Lung (tissue), 12 donors: ENCODE data around the gene OTUD6A. TPM values are rescaled to one million over a fixed set of nuclear protein-coding genes. Genes with fewer than 3 reads are reported as not detected.

ENCODE experiments used
- ATAC-seq: fragments of 200-7000 bp; cut with Tn5 transposase; one replicate; pipeline ENCODE4 v1.9.1; 2020; ENCODE audit warnings: moderate number of reproducible peaks; ENCODE audit not compliant: insufficient read depth, low FRiP score
- DNase-seq, 3 donors: peaks; one replicate each; pipeline ENCODE4 v3.0.0-alpha.2; 2013 to 2017
- H3K27ac ChIP-seq, 2 donors: one replicate each; pipeline ENCODE4 v1.5.1; 2013; ENCODE audit warnings: mild to moderate bottlenecking in 2 of 2, moderate library complexity in 2 of 2, control low read depth in 1 of 2, inconsistent platforms in 1 of 2, low read depth in 1 of 2, low read length in 1 of 2
- H3K27me3 ChIP-seq, 3 donors: one replicate each; pipeline ENCODE4 v1.5.1; 2013; ENCODE audit warnings: low read length in 2 of 3; ENCODE audit not compliant: control insufficient read depth in 3 of 3, insufficient read depth in 3 of 3
- H3K36me3 ChIP-seq, 4 donors: one replicate each; pipeline ENCODE4 v1.5.1; 2013; ENCODE audit warnings: low read length in 4 of 4, mild to moderate bottlenecking in 1 of 4, moderate library complexity in 1 of 4; ENCODE audit not compliant: control insufficient read depth in 4 of 4, insufficient read depth in 4 of 4
- H3K4me1 ChIP-seq, 5 donors: one replicate each; pipeline ENCODE4 v1.5.1; 2013; ENCODE audit warnings: low read length in 5 of 5, mild to moderate bottlenecking in 2 of 5, moderate library complexity in 1 of 5; ENCODE audit not compliant: control insufficient read depth in 5 of 5, insufficient read depth in 5 of 5
- H3K4me3 ChIP-seq: one replicate; pipeline ENCODE4 v1.5.1; 2013; ENCODE audit warnings: mild to moderate bottlenecking, control low read depth, moderate library complexity
- H3K9ac ChIP-seq, 2 donors: one replicate each; pipeline ENCODE4 v1.5.1; 2013; ENCODE audit warnings: low read length in 2 of 2, control low read depth in 1 of 2; ENCODE audit not compliant: insufficient read depth in 1 of 2
- H3K9me3 ChIP-seq, 4 donors: one replicate each; pipeline ENCODE4 v1.5.1; 2013; ENCODE audit warnings: low read length in 3 of 4, mild to moderate bottlenecking in 1 of 4, moderate library complexity in 1 of 4; ENCODE audit not compliant: control insufficient read depth in 4 of 4, insufficient read depth in 3 of 4
- WGBS, 2 donors: extraction: QIAGEN DNeasy Blood & Tissue Kit; methylation state at CpG; one replicate each; pipeline ENCODE4 v1.1.7; 2013; 5-methylcytosine and 5-hydroxymethylcytosine counted together
- polyA plus RNA-seq, 2 donors: library from polyadenylated mRNA; stranded (reverse); fragments of 200-250 nt; gene quantifications; one replicate each; pipeline ENCODE4 v1.2.1, GENCODE V29; 2013
- total RNA-seq, 2 donors: library from RNA; depleted of rRNA in 1 of 2; stranded (reverse); fragments of >200 nt in 1 of 2; gene quantifications; one replicate each; pipeline ENCODE4 v1.2.1, GENCODE V29; 2014 to 2021
- TF ChIP-seq, protein P1 (sequence below): IDR thresholded peaks from 2 replicates; pipeline ENCODE4 v1.5.1; 2012; ENCODE audit warnings: mild to moderate bottlenecking; ENCODE audit errors: control extremely low read depth, extremely low read depth
- donor health status: control.
- donor health status: control.
- donor health status: Bipolar disorder and iron deficiency.
- donor health status: healthy.
- donor health status: DM: yes; HTN: yes; CAD: no.

The OTUD6A gene
- total and polyA plus RNA-seq, 4 donors, result not detected

DNA sequence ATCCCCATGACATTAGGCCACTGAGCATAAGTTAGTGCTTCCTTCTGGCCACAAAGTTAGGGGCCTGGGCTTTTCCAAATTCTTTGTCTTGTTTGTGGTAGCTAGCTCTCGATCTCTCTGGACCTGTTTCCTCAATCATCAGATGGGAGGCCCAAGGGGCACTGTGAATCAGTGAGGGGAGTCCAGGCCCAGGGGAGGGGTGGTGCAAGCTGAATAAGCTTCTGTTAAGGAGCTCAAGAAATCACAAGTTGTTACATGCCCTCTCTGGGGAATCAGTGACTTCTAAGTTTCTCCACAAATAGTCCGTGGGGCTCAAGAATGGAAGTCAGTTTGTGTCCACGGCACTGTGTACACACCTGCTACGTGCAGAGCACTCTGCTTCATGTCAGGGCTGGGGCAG, 27.6 kb upstream of the OTUD6A start:
- H3K27me3 ChIP-seq, result peaks cover 0 to 3% (median 2%) of the 10 kb centered on the region in 3 donors
- DNase-seq, result no peak
- WGBS, 2 donors, result 65 to 90% methylated on average over 4 of the region's 4 CpGs
- TF ChIP-seq, protein P1, sequence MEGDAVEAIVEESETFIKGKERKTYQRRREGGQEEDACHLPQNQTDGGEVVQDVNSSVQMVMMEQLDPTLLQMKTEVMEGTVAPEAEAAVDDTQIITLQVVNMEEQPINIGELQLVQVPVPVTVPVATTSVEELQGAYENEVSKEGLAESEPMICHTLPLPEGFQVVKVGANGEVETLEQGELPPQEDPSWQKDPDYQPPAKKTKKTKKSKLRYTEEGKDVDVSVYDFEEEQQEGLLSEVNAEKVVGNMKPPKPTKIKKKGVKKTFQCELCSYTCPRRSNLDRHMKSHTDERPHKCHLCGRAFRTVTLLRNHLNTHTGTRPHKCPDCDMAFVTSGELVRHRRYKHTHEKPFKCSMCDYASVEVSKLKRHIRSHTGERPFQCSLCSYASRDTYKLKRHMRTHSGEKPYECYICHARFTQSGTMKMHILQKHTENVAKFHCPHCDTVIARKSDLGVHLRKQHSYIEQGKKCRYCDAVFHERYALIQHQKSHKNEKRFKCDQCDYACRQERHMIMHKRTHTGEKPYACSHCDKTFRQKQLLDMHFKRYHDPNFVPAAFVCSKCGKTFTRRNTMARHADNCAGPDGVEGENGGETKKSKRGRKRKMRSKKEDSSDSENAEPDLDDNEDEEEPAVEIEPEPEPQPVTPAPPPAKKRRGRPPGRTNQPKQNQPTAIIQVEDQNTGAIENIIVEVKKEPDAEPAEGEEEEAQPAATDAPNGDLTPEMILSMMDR, result no peak
- H3K27ac ChIP-seq, result no peak overlapping the region
- ATAC-seq, result no peak
- peaks cover 0 to 2% (median 0%) of the 10 kb centered on the region in 5 donors for H3K4me1 ChIP-seq
- peaks cover 0 to 9% (median 0%) of the 10 kb centered on the region in 4 donors for H3K9me3 ChIP-seq
- no peak overlapping the region for H3K9ac ChIP-seq
- H3K4me3 ChIP-seq, result no peak overlapping the region
- H3K36me3 ChIP-seq, result no peaks in the 10 kb centered on the region

DNA sequence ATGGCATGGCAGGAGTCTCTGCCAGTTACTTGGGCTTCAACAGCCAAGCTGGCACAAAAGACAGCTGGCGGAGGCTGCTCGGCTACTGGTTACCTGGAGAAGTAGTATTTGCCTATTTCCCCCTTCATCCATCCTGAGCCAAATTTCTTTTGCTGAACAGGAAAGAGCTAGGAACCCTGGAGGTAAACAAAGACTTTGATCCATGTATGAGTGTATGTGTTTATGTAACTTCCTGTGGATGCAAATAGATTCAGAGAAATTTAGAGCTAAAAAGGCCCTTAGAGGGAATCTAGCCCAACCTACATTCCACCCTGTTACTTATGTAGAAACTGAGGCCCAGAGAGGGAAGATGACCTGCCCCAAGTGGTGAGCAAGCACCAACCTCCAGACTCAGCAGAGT, 23.7 kb upstream of the OTUD6A start:
- no peak overlapping the region for H3K27ac ChIP-seq

DNA sequence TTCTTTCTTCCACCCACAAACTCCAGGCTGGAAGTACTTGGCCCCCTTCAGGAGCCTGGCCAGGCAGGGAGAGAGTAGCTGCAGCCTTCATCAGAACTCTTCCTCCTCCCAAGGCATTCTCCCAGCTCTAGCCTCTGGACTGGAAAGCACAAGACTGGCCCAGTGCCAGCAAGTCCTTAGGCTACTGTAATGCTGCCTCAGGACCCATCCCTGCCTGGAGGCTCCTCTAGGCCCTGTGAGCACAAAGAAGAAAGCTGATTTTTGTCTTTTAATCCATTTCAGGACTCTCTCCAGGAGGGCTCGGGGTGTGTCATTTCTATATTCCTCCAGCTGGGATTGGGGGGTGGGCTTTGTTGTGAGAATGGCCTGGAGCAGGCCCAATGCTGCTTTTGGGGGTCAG, 23.3 kb upstream of the OTUD6A start:
- H3K36me3 ChIP-seq, result no peaks in the 10 kb centered on the region
- peaks cover 0 to 3% (median 3%) of the 10 kb centered on the region in 3 donors for H3K27me3 ChIP-seq
- peaks cover 0 to 9% (median 0%) of the 10 kb centered on the region in 4 donors for H3K9me3 ChIP-seq
- TF ChIP-seq, protein P1, result no peak
- no peak for ATAC-seq
- DNase-seq, result peak in 1 of 3 donors; percentile 9
- H3K9ac ChIP-seq, result no peak overlapping the region
- peaks cover 0 to 3% (median 0%) of the 10 kb centered on the region in 5 donors for H3K4me1 ChIP-seq
- 75 to 100% methylated on average over 1 of the region's 1 CpG for WGBS, 2 donors
- no peak overlapping the region for H3K27ac ChIP-seq
- no peak overlapping the region for H3K4me3 ChIP-seq

More for the DNA sequence above, 23.7 kb upstream of the OTUD6A start:
- Histone ChIP-seq H3K4me3 (no peak overlapping the region), H3K9me3 (peaks cover 0 to 9% (median 0%) of the 10 kb centered on the region in 4 donors), H3K27me3 (peaks cover 0 to 3% (median 3%) of the 10 kb centered on the region in 3 donors), H3K36me3 (no peaks in the 10 kb centered on the region), H3K4me1 (peaks cover 0 to 3% (median 0%) of the 10 kb centered on the region in 5 donors), H3K9ac (no peak overlapping the region)
- DNase-seq (no peak), ATAC-seq (no peak)
- 75 to 86% methylated on average over 2 of the region's 2 CpGs for WGBS, 2 donors
- TF ChIP-seq, protein P1, result no peak

DNA sequence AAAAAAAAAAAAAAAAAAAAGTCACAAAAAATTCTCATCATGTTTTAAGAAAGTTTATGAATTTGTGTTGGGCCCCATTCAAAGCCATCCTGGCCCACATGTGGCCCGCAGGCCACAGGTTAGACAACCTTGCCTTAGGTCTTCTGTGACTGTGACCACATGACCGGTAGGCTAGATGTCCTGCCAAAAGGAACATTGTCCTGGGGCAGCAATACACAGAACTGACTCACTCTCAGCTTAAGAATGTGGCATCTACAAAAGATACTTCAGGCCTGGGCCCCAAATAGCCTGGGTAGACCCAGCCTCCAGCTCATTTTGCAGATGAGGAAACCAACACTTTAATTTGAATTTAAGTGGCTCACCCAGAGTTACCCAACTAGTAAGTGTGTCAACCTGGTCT, 22.5 kb upstream of the OTUD6A start:
- DNase-seq, result no peak
- peaks cover 0 to 3% (median 3%) of the 10 kb centered on the region in 3 donors for H3K27me3 ChIP-seq
- H3K9me3 ChIP-seq, result peaks cover 0 to 9% (median 0%) of the 10 kb centered on the region in 4 donors
- peaks cover 0 to 3% (median 0%) of the 10 kb centered on the region in 5 donors for H3K4me1 ChIP-seq
- no peak for ATAC-seq
- H3K4me3 ChIP-seq, result no peak overlapping the region
- TF ChIP-seq, protein P1, result no peak
- no peak overlapping the region for H3K27ac ChIP-seq
- WGBS, 2 donors, result 74 to 97% methylated on average over 2 of the region's 2 CpGs
- H3K9ac ChIP-seq, result no peak overlapping the region
- H3K36me3 ChIP-seq, result no peaks in the 10 kb centered on the region
